PC-3 (cell line): ENCODE measurements around the gene OR4E2. TPM values are rescaled to one million over a fixed set of nuclear protein-coding genes. Genes with fewer than 3 reads are reported as not detected.

Source experiments
- total RNA-seq: library from RNA; depleted of rRNA; stranded (reverse); fragments of >200 nt; gene quantifications from 2 replicates; pipeline ENCODE4 v1.2.3, GENCODE V29; 2014; rRNA removed

Gene OR4E2
- total RNA-seq, 1 experiment from 2014 or later = not detected

Other genes starting within 250 kb of the OR4E2 start
- gene CHD8, start 197.7 kb upstream of the OR4E2 start, total RNA-seq = 57.4 and 81.0 TPM in 2 replicates
- gene RAB2B, start 176.9 kb upstream of the OR4E2 start, total RNA-seq = 11.7 and 26.8 TPM in 2 replicates
- 26.7 and 38.5 TPM in 2 replicates for gene TOX4, start 176.6 kb upstream of the OR4E2 start, total RNA-seq
- 47.6 and 57.1 TPM in 2 replicates for gene METTL3, start 142.5 kb upstream of the OR4E2 start, total RNA-seq
- 4.1 and 6.0 TPM in 2 replicates for gene SALL2, start 127.5 kb upstream of the OR4E2 start, total RNA-seq
- not detected in 2 replicates for gene OR10G3, start 73.8 kb upstream of the OR4E2 start, total RNA-seq
- gene OR10G2, start 18.9 kb upstream of the OR4E2 start, total RNA-seq = not detected in 2 replicates
- not detected in 2 replicates for gene OR4E1, start 20.0 kb downstream of the OR4E2 start, total RNA-seq